Measurements from ENCODE around the gene SLIT1. TPM values are rescaled to one million over a fixed set of nuclear protein-coding genes. Genes with fewer than 3 reads are reported as not detected.

SLIT1 gene
- total RNA-seq, 1 donor from 2014 or later: 3.1 TPM

DNA sequence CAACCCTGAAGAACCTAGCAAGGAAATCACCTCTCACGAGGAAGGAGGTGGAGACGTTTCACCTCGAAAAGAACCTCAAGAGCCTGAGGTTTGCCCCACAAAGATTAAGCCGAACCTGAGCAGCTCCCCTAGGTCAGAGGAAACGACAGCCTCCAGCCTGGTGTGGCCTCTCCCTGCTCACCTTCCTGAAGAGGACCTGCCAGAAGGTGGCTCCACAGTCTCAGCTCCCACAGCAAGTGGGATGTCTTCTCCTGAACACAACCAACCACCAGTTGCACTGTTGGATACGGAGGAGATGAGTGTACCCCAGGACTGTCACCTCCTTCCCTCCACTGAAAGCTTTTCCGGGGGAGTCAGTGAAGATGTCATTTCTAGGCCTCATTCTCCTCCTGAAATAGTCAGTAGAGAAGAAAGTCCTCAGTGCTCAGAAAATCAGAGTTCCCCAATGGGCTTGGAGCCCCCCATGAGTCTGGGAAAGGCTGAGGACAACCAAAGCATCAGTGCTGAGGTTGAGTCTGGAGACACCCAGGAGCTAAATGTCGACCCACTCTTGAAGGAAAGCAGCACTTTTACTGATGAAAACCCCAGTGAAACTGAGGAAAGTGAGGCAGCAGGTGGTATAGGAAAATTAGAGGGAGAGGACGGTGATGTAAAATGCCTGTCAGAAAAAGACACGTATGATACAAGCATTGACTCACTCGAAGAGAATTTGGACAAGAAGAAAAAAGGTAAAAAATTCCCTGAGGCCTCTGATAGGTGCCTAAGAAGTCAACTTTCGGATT, 203.4 kb downstream of the SLIT1 start:
- DNase-seq (ENCODE audit: low spot score): no peak
- no peak for ATAC-seq
- intact Hi-C loops (cut with DNase I): no loop called here

DNA sequence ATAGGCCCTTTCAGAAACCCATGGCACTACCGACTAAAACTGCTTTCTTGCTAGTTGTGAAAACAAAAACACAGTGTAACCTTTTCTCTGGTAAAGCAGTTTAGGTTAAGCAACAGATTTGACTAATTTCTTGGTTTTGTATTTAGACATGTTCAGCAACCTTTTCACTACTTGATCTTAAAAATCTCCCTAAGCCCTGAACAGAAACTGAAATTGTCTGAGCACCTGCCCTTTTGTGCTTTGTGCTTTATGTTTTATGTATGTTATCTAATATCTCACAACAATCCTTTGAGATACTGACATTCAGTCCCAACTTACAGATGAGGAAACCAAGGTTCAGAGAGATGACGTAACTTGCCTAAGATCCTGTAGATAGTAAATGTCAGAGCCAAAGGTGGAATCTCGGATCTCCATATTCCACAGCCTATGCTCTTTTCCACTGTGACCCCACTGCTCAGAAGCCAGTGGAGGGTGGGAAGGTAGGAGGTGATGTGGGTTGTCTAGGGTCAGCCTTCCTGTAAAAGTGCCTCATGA, 207.1 kb downstream of the SLIT1 start:
- no peak for DNase-seq (ENCODE audit: low spot score)
- intact Hi-C loops (cut with DNase I): no loop called here
- ATAC-seq: no peak

GRCh38 chr10:96975136-96975535, 210.6 kb downstream of the SLIT1 start:
- no peak for ATAC-seq
- DNase-seq (ENCODE audit: low spot score): no peak
- intact Hi-C loops (cut with DNase I): no loop called here

GRCh38 chr10:96973809-96974747, 211.7 kb downstream of the SLIT1 start:
- peak; percentile 82 for ATAC-seq
- intact Hi-C loops (cut with DNase I): no loop called here
- no peak for DNase-seq (ENCODE audit: low spot score)

DNA sequence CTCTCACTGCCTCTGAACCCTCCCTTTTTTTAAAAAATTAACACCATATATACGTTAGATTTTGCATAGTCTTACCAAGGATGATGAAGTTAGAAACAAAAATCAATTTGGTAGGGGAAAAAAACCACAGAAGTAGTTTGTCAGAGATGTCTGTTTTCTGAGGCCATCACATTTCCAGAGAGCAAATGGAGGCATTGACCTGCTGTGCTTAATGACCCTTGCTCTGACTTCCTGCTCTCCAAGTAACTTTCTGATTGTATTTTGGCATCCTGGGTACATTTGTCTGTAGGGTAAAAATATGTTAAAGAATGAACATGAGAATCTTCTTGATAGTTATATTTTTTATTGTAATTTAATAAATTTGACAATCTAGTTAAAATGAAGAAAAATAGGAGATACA, 213.5 kb downstream of the SLIT1 start:
- ATAC-seq (no peak), DNase-seq (ENCODE audit: low spot score) (no peak)
- intact Hi-C loops (cut with DNase I): no loop called here

- DNase-seq (ENCODE audit: low spot score) (no peak), ATAC-seq (no peak)
- intact Hi-C loops (cut with DNase I): no loop called here
Measured at GRCh38 chr10:96971324-96971723, 214.4 kb downstream of the SLIT1 start.

- DNase-seq (ENCODE audit: low spot score): no peak
- no peak for ATAC-seq
- intact Hi-C loops (cut with DNase I): no loop called here
Measured at GRCh38 chr10:96968682-96969423, 216.9 kb downstream of the SLIT1 start.

DNA sequence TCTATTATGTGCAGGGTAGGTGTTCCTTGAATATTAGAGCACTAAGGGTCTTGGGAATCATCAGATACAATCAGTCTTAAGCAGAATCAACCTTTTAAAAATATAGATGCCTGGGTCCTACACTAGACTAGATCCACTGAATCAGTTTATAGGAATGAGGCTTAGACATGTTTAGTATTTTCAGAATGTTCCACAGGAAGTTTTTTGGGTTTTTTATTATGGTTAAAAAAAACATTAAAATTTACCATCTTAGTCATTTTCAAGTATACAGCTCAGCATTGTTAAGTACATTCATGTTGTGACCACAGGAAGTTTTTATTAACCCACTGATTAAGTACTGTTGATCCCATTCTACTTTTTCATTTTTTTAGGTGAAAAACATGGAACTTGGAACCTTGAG, 217.9 kb downstream of the SLIT1 start:
- ATAC-seq: no peak
- DNase-seq (ENCODE audit: low spot score): no peak
- intact Hi-C loops (cut with DNase I): no loop called here

- ATAC-seq: no peak
- no peak for DNase-seq (ENCODE audit: low spot score)
- intact Hi-C loops (cut with DNase I): no loop called here
Measured at GRCh38 chr10:96964131-96964530, 221.6 kb downstream of the SLIT1 start.

- intact Hi-C loops (cut with DNase I): no loop called here
- DNase-seq (ENCODE audit: low spot score): no peak
- no peak for ATAC-seq
Measured at GRCh38 chr10:96960872-96961271, 224.9 kb downstream of the SLIT1 start.

DNA sequence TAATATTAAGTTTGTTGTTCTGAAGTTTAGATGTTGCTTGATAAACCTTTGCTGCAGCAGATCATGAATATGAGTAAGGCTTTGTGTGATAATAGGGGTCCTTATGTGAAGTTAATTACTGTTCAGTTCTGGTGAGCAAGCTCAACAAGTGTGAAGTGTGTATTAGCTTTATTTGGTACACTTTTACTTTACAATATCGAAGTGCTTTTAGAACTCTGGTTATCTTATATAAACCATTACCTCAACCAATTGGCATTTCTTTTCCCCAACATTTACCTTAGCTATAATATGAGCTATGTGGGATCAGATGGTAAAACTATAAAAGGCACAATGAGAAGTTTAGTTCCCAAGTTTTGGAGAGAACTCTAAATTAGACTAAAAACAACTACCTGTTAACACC, 226.0 kb downstream of the SLIT1 start:
- ATAC-seq (no peak), DNase-seq (ENCODE audit: low spot score) (no peak)
- intact Hi-C loops (cut with DNase I): loop anchor here (5.0 kb wide), 1 partner anchor 1252 kb away; no protein-coding TSS in a partner anchor

DNA sequence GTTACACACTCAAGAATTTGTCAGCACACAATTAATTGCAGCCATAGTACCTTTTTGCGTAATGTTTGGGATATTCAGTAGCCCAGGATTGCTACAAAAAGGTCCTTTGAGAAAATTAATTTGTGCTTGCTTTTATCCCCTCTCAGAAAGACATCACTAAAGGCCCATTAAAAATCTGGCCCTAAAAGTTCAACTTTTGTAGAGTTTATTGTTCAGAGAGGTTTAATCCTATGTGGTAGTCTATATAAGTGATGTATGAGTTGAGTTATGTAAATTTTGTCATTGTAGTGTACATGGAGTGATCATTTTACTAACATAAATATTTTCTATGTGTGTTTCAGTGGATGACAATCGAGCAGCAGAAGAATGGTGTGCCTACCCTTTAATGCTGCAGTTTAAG, 227.7 kb downstream of the SLIT1 start:
- intact Hi-C loops (cut with DNase I): loop anchor here (5.0 kb wide), 1 partner anchor 1251 kb away; no protein-coding TSS in a partner anchor
- ATAC-seq (no peak), DNase-seq (ENCODE audit: low spot score) (no peak)

- intact Hi-C loops (cut with DNase I): loop anchor here (5.0 kb wide), 1 partner anchor 1248 kb away; no protein-coding TSS in a partner anchor
- DNase-seq (ENCODE audit: low spot score) (no peak), ATAC-seq (no peak)
Measured at GRCh38 chr10:96955794-96956193, 230.0 kb downstream of the SLIT1 start.

DNA sequence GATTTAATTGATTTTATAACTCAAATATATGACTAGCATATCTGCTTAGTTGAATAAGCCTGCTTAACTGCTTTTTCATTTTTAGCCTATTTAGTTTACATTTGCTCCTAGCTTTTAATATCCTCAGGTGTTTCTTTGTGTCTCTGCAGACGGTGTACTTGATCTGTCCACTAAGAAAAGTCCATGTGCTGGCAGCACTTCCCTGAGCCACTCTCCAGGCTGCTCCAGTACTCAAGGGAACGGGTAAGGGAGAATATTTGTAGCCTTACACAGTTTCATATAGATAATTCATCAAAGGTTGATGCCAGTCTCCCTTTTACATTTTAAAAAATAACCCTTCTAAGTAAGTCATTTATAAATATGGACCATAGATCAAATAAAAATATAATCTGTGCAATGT, 233.8 kb downstream of the SLIT1 start:
- no peak for ATAC-seq
- no peak for DNase-seq (ENCODE audit: low spot score)
- intact Hi-C loops (cut with DNase I): no loop called here

GRCh38 chr10:96949039-96949683, 236.6 kb downstream of the SLIT1 start:
- ATAC-seq: no peak

More at GRCh38 chr10:96949039-96949683, 236.6 kb downstream of the SLIT1 start:
- intact Hi-C loops (cut with DNase I): no loop called here
- DNase-seq (ENCODE audit: low spot score): no peak

All from sciatic nerve (tissue), 2 donors.